ENCODE measurements around the gene CDH2.

The CDH2 gene

DNA sequence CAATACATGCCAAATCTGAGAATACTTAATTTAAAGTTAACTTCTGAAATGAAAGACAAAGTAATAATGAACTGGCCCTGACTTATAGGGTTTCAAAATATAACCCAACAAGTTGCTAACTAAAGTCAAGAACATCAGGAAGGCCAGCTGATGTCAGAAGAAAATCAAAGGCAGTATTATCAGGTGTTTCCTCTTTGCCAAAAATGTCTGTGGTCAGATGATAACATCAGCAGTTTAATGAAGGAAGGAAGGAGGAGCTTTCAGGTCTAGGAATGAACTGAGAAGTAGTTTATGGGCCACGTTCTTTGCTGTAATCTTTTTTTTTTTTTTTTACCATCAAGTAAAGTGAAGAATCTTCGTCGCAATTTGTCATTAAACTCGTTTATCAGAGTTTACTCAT is 40.9 kb downstream of the CDH2 start:
- in situ Hi-C loops (cut with MboI; ENCODE audit: low pct_unique_long_range_greater_than_20kb, low sequenced_read_pairs), result no loop called here
- DNase-seq, result no peak

DNA sequence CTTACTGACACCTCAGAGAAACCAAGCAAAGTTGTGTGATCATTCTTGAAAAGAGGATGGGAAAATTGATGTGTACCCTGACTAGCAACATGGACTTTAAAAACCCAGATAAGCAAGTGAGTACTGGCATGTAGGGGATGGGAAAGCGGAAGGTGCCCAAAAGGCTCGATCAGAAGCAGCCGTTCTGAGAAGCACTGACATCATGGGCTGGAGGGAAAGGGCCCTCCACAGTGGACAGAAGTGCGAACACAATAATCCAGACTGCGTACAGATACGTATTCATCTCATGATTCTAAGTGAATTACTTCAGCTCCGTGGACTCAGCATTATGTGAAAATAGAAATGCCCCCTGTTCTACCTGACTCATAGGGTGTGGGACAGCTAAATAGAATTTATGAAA is 42.2 kb downstream of the CDH2 start:
- DNase-seq, result no peak
- in situ Hi-C loops (cut with MboI; ENCODE audit: low pct_unique_long_range_greater_than_20kb, low sequenced_read_pairs), result no loop called here

DNA sequence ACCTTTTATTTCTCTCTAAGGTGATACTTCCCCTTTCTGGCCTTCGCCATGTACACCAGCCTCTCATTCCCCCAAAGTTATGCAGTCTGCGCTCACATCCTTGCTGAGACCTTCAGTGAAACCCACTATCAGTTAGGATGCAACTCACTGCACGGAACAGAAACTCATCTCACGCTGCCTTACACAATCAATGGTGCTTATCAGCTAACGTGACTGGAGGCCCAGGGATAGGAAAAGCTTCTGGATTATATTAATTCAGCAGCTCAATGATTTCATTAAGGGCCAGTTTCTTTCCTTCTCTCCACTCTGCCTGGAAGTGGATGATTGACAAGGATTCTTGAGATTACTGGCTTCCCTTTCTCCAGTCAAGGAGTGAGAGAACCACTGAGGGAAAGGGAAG is 44.8 kb downstream of the CDH2 start:
- DNase-seq, result no peak
- in situ Hi-C loops (cut with MboI; ENCODE audit: low pct_unique_long_range_greater_than_20kb, low sequenced_read_pairs), result no loop called here

DNA sequence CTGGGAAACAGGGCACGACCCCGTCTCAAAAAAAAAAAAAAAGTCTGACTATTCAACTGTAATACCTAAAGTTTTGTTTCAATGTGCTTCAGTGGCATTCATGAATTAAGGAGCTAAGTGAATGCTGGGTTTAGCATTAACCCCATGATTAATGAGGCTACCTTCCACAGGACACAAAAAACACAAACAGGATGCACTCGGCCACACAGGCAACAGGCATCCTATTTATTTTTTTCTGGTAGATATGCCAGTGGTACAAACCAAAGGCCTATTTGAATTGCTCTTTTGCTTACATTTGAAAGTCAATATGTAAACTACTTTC is 48.3 kb downstream of the CDH2 start:
- in situ Hi-C loops (cut with MboI; ENCODE audit: low pct_unique_long_range_greater_than_20kb, low sequenced_read_pairs), result no loop called here
- no peak for DNase-seq

DNA sequence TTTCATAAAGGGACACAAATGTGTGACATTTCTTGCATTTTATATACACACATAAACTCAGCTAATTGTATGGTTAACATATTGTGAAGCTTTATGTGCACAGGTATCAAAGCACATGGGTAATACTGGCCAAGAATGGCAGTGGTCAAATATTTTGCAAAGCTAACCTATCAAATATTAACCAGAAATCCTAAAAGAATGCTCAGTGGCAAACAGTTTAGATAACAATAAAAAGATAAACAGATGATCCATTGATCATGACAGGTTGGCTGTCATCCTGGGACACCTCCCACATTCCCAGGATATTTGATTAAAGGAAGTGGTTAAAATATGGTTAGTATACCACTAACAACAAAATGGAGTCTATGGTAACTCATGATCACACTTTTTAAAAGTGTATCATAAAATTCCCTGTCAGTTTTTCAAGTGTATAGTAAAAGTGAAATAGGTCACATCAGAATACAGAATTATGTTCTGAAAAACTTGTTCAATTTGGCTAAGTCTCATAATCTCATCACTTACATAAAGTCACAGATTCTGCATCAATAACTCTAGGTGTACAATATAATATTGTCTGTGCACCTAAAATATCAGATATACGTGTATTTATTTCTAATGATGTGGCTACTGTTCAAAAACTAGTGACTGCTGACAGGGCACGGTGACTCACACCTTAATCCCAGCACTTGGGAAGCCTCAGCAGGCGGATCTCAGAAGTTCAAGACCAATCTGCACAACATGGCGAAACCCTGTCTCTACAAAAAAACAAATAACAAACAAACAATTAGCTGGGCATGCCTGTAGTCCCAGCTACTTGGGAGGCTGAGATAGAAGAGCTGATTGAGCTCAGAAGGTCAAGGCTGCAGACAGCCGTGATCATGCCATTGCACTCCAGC is 48.9 kb downstream of the CDH2 start:
- no peak for DNase-seq
- in situ Hi-C loops (cut with MboI; ENCODE audit: low pct_unique_long_range_greater_than_20kb, low sequenced_read_pairs), result no loop called here

DNA sequence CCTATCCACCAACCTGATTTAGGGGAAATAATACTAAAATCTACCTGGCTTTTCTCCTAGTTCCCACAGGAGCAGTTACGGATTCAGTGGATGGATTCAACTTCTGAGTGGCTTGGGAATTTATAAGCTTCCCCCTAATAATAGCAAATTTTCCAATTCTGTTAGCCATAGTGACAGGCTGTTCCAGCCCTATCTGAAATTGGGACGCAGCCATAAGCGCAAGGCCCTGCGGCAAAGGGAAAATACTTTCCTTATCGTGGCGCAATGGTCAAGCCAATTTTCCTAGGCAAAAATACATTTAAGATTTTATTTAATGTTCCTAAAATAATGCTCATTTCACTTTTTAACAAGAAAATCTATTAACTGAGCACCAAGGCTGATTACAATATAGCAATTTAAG is 49.7 kb downstream of the CDH2 start:
- in situ Hi-C loops (cut with MboI; ENCODE audit: low pct_unique_long_range_greater_than_20kb, low sequenced_read_pairs), result no loop called here
- no peak for DNase-seq

DNA sequence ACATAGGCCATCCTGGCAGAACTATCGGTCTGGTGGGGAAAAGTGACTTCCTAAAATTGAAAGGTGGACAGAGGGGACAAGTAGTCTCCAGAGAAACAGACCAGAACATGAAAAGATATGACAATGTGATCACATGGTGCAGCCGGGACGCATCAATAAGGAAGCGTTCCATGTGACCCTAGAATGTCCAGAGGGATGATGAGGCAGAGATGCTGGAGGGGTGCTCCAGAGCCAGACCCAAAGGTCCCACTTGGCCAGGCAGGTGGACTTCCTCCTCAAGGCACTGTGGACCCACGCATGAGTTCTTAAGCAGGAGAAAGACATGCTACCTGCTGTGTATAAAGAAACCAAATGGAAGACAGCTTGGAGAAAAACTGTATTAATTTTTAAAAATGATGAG is 50.2 kb downstream of the CDH2 start:
- in situ Hi-C loops (cut with MboI; ENCODE audit: low pct_unique_long_range_greater_than_20kb, low sequenced_read_pairs), result no loop called here
- DNase-seq, result no peak

DNA sequence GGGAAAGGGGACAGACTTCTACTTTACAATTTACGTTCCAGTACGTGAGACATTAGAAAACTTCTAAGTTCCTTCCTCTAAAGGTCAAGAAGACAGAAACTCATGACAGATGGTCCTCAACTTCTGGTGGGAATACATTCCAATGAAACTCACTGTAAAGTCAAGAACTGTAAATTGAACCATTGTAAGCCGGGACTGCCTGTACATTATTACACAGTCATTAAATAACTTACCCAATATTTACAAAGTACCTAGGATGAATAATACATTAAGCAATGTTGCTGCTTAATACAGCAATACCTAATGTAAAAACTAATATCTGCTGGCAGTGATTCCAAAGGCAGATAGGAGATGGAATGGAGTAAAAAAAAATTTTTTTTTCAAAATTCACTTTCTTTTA is 51.9 kb downstream of the CDH2 start:
- in situ Hi-C loops (cut with MboI; ENCODE audit: low pct_unique_long_range_greater_than_20kb, low sequenced_read_pairs), result no loop called here
- DNase-seq, result no peak

DNA sequence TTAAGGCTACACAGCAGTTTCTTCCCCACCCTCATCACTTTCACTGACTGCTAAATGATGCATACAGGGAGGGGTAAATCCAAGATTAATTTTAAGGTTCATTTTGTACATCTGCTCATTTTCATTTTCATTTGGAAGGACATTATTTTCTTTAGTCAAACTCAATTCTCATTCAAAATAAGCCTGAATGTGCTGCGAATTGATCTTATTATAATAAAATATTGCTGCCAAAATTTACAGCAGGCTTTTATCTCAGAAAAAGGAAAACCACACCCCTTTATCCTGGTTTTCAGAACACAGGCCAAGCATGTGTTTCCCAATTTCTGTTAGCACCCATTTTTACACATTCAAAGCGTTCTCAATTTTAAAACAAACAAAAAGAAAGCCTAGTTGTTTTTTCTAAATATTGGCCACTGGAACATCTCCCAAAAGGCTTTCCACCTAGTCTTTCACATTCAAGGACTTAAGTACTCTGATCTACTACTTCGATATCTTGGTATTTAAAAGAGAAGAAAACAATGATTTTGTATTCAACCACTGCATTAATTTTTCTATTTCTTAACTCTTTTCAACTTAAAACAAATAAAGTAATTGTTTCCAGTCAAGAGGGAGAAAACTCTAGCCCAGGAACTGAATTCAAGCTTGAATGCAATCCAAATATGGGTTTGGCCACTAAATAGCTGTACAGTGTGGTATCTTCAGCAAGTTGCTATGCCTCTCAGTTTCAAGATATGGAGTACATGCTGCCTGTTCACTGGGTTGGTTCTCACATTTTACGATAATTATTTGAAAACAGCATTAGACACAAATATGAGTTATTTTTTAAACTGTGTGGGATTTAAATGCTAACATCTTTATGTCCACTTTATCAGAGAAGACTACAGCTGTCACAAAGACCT is 52.5 kb downstream of the CDH2 start:
- in situ Hi-C loops (cut with MboI; ENCODE audit: low pct_unique_long_range_greater_than_20kb, low sequenced_read_pairs), result no loop called here
- no peak for DNase-seq

DNA sequence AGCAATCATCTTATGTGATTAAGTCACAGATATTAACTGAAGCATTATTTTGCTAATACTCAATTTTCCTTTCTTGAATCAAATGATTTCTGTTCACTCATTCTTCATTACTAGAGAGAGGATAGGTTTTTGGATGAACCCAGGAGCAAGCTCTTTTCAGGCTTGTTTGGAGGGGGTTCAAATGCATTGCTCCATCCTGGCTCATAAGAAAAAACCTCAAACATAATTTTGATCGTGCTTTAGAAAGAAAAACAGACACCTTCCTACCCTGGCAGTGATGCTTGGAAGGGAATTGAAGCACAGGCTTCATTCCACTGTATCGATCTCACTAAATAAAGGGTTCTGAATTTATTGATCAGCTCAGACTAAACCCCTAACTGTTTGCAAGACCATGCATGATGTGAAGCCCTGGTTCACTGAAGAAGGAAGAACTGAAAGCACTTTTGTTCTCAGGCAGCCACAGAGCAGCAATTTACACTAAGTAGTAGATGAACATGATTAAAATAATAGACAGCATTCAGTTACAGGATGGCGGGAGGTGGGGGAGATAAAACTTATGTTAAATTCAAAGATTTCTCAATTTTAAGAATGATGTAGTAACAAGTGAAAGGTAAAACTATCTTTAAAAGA is 53.4 kb downstream of the CDH2 start:
- DNase-seq, result no peak
- in situ Hi-C loops (cut with MboI; ENCODE audit: low pct_unique_long_range_greater_than_20kb, low sequenced_read_pairs), result no loop called here

DNA sequence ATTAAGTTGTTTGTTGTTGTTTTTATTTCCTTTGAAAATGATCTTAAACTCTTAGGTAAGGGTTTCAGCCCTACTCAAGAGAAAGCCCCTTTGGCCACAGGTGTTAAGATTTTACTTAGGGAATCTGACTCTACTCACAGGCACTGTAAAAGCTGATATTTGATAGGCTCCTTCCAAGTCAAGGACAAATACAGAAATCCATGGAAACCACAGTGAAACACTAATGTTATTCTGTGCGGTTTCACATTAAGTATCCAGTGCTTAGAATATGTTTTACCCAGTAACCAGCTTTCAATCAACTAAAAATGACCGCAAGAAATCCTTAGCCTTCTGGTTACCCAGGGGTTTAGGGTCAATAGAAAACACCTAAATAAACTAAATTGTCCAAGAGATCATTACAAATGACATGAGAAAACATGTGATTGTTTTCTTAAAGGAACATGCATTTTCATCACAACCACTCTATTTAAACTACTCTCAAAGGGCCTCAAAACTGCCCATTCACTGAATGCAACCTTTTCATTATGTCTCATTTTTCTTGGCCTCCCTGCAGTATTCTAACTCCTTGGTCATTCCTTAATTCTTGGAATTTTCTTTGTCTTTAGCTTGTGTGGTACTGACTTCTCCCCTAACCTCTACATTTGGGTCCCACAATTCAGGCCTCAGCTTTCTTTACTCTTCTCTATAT is 56.0 kb downstream of the CDH2 start:
- in situ Hi-C loops (cut with MboI; ENCODE audit: low pct_unique_long_range_greater_than_20kb, low sequenced_read_pairs), result no loop called here

DNA sequence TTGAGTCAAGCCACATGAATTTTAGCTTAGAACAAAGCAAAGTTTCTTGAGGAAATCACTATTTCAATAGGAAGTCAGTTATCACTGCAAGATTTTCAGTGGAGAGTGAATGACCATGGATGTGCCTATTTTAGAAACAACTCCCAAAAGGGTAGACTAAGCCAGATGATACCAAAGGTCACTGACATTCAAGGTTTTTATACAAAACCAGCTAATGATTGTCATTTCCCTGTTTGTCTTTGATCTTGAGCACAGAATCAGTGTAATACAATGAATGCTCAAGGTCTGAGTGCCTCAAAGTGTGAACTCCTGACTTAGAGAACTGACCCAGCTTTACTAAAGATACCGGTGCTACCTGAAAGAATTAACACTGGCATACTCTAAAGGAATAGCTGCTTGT is 60.5 kb downstream of the CDH2 start:
- in situ Hi-C loops (cut with MboI; ENCODE audit: low pct_unique_long_range_greater_than_20kb, low sequenced_read_pairs), result no loop called here
- no peak for DNase-seq

More for the DNA sequence above, 56.0 kb downstream of the CDH2 start:
- no peak for DNase-seq

DNA sequence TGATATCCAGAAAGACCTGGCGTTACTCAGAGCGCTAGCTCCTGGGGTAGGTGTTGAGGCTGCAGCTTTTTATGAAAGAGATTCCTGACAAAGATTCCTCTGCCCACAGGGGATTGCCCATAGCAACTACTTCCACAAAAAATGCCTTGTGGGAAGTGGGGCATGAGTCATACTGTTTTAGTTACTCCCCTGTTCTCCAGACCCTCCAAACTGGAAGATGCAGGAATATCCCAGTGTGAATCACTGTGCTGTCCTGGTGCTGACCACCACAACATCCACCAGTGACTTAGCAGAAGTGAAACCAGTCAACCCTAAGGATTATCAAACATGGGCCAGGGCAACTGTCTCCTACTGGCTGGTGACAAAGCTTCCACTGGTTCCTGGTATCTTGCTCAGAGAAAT is 61.8 kb downstream of the CDH2 start:
- in situ Hi-C loops (cut with MboI; ENCODE audit: low pct_unique_long_range_greater_than_20kb, low sequenced_read_pairs), result no loop called here
- no peak for DNase-seq

DNA sequence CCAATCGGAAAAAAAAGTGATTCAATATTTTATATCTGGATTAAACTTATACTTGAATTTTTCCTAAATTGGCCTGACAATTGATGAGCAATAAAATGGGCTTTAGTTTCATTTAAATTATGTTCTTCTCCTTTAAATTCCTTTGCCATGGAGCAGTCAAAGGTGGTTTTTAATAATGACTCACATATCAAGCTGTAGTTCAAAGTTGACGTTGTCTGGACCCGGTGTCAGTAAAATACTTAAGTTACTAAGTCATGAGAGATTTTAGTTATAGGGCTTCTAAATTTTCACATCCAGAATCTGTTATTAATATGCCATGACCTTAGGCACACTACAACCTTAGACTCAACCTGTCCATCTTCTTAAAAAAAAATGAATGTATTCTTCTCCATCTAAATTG is 62.5 kb downstream of the CDH2 start:
- in situ Hi-C loops (cut with MboI; ENCODE audit: low pct_unique_long_range_greater_than_20kb, low sequenced_read_pairs), result no loop called here
- no peak for DNase-seq

DNA sequence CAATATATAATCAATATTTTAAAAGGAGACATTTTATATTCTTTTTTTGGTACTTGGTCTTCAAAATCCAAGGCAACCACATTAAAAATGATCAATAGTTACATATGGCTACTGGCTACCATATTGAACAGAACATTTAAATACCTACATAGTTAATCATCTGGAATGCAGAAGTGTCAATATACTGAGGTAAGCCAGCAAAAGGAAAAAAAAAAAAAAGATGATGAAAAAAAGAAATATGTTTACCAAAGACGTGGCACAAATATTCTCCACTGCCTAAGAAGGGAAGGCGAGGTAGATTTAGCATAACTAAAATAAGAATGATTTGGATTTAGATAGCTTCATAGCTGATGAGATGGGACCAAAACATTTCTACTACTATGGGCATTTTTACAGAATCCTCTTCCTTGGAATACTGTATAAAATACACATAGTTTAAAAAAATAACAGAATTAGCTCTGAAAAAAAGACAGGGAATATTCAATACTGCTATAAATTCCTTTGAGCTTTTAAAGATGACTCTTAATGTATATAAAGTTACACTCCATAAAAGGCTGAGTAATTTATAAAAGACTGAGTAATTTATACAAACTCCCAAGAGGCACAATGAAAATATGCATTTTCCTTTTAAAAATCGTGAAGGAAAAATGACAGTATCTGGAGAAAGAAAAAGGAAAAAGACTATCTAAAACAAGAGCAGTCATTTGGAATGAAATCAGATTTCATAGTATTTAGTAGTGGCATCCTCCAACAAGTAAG is 63.5 kb downstream of the CDH2 start:
- no peak for DNase-seq
- in situ Hi-C loops (cut with MboI; ENCODE audit: low pct_unique_long_range_greater_than_20kb, low sequenced_read_pairs), result no loop called here

DNA sequence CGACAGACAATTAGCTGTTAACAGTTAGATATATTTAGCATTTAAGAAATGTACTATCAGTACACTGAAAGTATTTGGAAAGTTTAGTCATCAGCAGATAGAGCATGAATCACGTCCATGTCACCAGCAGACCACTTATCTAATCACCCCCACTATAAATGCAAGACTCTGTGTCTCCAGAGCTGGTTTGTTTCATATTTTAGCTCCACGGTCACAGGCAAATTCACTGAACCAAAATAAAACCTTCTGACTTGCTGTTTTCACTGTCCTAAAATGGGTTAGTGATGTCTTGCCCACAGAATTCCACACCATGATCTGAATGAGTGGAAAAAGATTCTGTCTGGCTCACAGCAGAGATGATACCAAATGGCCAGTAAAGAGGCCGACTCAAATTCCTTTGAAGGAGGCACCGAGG is 64.9 kb downstream of the CDH2 start:
- in situ Hi-C loops (cut with MboI; ENCODE audit: low pct_unique_long_range_greater_than_20kb, low sequenced_read_pairs), result no loop called here
- no peak for DNase-seq

DNA sequence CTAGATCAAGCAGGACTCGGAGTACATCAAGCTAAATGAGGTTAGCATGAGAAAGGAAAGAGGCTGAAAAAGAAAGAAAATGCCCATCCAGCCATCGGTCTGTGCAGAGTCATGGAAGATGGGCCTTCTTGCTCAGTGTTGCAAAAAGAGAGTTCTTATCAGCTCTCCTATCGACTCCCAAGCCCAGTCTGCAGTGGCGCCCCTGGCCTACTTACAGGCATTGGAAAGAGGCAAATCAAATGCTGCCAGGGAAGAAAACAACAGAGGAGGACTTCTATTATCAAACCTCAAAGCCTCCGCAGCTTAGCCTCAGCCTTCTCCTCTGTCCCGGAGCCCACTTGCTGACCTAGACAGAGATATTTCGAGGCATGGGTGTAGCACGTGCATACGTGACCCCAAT is 66.0 kb downstream of the CDH2 start:
- in situ Hi-C loops (cut with MboI; ENCODE audit: low pct_unique_long_range_greater_than_20kb, low sequenced_read_pairs), result no loop called here
- DNase-seq, result no peak

DNA sequence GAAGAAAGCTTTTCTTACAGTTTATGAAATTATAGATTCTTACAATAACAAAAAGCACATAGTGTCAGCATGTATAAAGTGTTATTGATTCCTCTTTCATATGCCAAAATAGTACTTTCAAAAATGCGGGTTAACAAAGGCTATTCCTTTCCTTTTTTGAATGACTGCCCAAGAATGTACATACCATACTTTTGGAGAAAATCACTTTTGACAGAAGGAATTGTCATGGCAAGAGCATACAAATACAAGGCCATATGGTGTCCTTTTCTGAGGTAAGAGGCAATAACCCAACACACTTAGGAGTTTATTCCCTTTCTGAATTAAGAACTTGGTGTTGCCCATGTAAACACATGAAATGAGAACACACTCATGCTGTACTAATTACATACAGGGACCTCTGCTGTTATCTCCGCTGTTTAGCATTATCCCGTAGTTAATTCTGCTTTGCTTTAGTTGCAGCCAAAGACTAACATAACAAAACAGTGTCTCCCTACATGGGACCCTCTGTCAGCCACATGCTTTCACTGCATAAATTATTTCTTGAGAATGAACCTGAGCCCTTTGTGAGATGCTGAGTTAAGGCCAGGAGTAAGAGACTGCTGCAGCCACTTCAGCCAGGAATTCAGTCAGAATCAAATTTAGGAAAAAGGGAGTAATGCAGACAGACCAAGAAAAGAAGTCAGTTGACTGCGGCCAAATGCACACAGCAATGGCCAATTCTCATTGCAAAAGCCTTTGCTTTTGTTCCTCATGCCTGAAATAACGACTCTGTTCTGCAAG is 67.0 kb downstream of the CDH2 start:
- in situ Hi-C loops (cut with MboI; ENCODE audit: low pct_unique_long_range_greater_than_20kb, low sequenced_read_pairs), result no loop called here
- no peak for DNase-seq

Data from KBM-7 (cell line).